ENCODE data around the gene CTNNAL1. TPM values are rescaled to one million over a fixed set of nuclear protein-coding genes. Genes with fewer than 3 reads are reported as not detected.
"Not testable (repeated sequence)": the region's sequence is repeated elsewhere in the genome, so short reads cannot be mapped to it uniquely, and the experiment has no call there.

CTNNAL1 gene
- total RNA-seq, 1 experiment from 2014 or later: 90.8 TPM

DNA sequence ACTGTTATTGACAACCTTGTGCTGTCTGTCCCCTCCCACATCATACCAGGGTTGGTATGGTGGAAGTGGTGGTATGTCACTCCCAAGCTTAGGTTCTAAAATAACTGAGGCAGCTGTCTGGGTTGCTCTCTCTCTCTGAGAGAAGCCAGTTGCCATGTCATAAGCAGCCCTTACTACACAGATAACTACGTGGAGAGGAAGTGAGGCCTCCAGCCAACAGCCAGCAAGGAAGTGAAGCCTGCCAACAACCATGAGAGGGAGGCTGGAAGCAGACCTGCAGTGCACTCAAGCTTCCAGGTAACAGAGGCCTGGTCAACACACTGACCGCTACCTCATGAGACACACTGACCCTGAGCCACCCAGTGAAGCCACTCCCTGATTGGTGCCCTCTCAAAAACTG lies 18.6 kb downstream of the CTNNAL1 start:
- DNase-seq (ENCODE audit: low spot score): no peak

- no peak for DNase-seq (ENCODE audit: low spot score)
Observed at GRCh38 chr9:108991479-108991878, 21.8 kb downstream of the CTNNAL1 start.

DNA sequence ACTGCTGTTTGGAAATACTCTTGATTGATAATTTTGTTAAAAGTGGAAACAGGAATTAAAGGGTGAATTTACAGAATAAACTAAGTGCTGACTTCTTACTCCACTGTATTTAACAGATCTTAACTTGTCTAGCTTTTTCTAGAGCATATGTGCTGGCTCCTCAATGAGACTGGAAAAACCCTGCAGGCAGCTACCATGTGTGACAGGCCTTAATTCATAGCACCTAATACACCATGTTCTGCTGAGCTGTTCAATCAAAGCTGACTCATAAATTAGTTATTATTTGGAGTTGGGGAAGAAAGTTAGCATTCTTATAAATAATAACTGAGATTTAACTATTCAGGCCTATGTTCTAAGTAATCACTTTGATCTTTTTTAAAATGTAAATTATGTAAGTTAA lies 29.4 kb downstream of the CTNNAL1 start:
- no peak for DNase-seq (ENCODE audit: low spot score)

GRCh38 chr9:108980893-108981292 lies 32.4 kb downstream of the CTNNAL1 start:
- DNase-seq (ENCODE audit: low spot score): no peak

GRCh38 chr9:108978205-108978604 lies 35.1 kb downstream of the CTNNAL1 start:
- DNase-seq (ENCODE audit: low spot score): no peak

DNA sequence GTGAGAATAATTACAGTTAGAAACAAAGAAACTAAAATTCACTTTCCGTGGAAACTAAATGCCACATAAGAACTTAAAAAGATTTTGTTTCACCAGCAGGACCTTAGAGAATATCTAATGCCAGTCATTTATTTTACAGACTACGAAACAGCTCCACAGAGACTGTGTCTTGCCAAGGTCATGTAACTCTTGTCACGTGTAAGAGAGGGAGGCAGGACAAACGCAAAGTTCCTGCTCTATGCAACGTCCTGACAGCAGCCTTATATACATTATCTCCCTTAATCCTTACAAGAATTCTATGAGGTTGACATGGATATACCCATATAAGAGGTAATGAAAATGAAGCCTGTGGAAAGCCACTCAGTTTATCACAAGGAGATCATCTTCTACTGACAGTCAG lies 39.4 kb downstream of the CTNNAL1 start:
- DNase-seq (ENCODE audit: low spot score): no peak

- DNase-seq (ENCODE audit: low spot score): no peak
Observed at GRCh38 chr9:108972626-108973209, 40.6 kb downstream of the CTNNAL1 start.

- no peak for DNase-seq (ENCODE audit: low spot score)
Observed at GRCh38 chr9:108972186-108972585, 41.1 kb downstream of the CTNNAL1 start.

DNA sequence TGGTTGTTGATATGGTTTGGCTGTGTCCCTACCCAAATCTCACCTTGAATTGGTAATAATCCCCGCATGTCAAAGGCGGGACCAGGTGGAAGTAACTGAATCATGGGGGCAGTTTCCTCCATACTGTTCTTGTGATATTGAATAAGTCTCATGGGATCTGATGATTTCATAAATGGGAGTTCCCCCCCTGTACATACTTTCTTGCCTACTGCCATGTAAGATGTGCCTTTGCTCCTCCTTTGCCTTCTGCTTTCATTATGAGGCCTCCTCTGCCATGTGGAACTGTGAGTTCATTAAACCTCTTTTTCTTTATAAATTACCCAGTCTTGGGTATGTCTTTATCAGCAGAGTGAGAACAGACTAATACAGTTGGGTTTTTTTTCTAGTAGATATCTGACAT lies 41.9 kb downstream of the CTNNAL1 start:
- DNase-seq (ENCODE audit: low spot score): not testable (repeated sequence)

- no peak for DNase-seq (ENCODE audit: low spot score)
Observed at GRCh38 chr9:108967916-108968315, 45.4 kb downstream of the CTNNAL1 start.

DNA sequence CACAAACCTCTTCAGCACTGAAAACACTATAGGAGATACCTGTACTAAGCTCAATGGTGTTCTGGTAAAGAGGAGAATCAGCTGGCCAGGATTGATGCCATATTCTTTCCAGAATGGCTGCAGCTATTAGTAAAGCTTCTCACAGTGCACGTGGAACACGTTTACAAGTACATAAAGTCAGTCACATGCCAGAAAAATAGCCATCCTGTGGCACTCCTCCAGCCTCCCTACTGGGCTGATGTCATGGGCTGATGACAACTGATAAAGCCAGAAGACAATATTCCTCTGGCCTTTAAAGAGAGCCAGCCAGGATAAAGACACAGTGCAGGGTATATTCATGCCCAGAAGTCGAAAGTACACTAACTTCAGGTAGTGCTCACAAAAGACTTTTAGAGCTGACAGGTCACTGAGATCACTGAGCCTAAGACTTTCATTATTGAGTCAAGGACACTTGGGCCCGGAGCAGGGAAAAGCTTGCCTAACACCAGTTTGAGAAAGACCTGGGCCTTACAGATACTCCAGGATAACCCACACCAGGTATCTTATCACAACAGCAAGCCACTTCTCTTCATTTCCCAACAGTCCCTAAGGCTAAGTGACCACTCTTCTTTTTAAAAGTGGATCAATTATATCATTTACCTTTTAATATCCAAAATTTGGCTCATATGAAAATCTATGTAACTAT lies 49.7 kb downstream of the CTNNAL1 start:
- DNase-seq (ENCODE audit: low spot score): no peak

- no peak for DNase-seq (ENCODE audit: low spot score)
Observed at GRCh38 chr9:108961151-108961550, 52.1 kb downstream of the CTNNAL1 start.

- no peak for DNase-seq (ENCODE audit: low spot score)
Observed at GRCh38 chr9:108960331-108960730, 53.0 kb downstream of the CTNNAL1 start.

- DNase-seq (ENCODE audit: low spot score): no peak
Observed at GRCh38 chr9:108956631-108957026, 56.7 kb downstream of the CTNNAL1 start.

- DNase-seq (ENCODE audit: low spot score): no peak
Observed at GRCh38 chr9:108956022-108956630, 57.2 kb downstream of the CTNNAL1 start.

DNA sequence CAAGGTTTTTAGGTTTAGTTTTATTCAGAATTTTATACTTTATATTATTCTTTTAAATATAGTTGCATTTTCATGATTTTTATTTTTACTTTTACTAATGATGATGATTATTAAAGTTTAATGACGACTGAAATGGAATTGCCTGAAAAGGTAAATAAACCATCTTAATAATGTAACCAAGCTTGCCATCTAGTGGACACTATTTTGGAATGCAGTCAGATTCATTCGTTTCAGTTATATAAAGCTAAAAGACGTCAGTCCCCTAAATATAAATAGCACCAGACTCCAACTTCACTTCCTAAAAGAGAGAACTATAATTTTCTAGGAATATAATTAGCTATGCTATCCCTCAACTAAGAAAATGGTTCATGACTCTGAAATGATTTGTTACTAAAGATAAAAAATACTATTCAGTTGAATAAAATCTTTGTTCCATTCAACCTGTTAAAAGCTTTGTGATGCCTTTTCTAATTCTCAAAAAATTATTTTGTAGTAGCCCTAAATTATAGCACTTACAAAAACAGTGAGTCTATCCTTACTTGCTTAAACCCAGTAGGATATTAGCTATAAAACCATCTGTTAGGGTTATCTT lies 59.2 kb downstream of the CTNNAL1 start:
- peak; percentile 30 for DNase-seq (ENCODE audit: low spot score)

GRCh38 chr9:108951578-108951977 lies 61.7 kb downstream of the CTNNAL1 start:
- no peak for DNase-seq (ENCODE audit: low spot score)

GRCh38 chr9:108950168-108950567 lies 63.1 kb downstream of the CTNNAL1 start:
- no peak for DNase-seq (ENCODE audit: low spot score)

DNA sequence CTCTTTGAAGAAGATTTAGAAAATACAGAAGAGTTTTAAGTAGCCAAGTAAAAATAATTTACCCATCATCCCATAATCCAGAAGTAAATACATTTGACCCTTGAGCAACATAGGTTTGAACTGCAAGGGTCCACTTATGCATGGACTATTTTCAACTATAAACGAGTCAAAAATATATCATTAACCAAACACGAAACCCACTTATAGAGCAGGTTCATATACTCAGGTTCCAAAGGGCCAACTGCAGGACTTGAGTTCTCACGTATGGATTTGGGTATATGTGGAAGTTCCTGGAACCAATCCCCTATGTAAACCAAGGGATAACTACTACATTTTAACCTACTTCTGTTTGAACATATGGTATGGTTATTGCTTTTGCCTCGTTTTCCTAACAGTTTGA lies 73.3 kb downstream of the CTNNAL1 start:
- DNase-seq (ENCODE audit: low spot score): no peak

DNA sequence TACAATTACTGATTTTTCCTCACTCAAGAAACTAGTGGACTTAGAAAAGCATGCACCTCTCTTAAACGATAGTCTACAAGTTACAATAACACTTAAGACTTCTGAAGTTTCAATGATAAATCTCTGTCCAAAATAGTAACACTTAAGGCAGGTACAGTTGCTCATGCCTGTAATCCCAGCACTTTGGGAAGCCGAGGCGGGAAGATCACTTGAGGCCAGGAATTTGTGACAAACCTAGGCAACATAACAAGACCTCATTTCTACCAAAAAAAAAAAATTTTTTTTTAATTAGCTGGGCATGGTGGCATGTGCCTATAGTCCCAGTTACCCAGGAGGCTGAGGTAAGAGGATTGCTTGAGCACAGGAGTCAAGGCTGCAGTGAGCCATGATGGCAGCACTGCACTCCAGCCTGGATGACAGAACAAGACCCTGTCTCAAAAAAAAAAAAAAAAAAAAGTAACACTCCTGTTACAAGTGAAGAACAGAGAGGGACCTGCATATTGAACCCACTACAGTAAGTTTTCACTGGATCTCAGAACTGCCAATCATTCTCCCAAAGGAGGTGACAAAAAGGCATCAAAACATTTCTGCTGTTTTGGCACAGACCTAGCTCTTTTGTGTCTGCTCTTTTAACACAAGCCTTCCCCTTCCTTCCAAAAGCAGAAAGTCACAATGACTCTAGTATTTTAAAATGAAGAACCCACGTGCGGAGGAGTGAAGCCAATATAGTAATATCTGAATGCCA lies 75.6 kb downstream of the CTNNAL1 start:
- DNase-seq (ENCODE audit: low spot score): no peak

DNA sequence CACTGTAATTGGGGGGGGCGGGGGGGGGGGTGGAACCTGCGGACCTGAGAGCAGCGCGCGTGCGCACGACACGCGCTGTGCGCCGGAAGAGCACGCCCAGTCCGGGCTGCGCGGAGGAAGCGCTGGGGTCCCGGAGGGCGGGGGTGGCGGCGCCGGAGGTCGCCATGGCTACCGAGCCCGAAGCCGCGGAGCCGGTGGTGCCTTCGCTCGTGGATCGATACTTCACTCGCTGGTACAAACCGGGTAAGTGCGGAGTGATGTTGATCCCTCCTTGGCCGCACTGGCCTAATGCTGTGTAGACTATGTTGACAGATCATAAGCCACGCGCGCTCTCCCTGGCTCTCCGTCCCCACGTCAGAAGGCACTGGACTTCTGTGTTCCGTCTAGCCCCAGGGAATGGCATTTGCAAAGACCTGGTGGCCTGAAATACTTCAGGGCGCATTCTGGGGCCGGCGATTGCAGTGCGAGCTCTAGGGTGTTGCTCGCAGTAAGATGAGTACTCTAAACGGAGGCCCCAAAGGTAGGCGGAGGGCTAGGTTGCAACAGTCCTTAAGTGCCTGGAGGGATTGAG lies 78.9 kb downstream of the CTNNAL1 start, which contains the start of gene ABITRAM:
Gene ABITRAM, plus strand, starts transcription at position 78 of the 571 bp plus-strand sequence. Its CDS starts 87 bp downstream, at position 165.
- DNase-seq (ENCODE audit: low spot score): peak; percentile 70
